Activated CD8-positive, alpha-beta memory T cell treated with anti-CD3 and anti-CD28 coated beads for 24 hours (primary cell): ENCODE measurements around the gene SNED1.

ENCODE experiments used
- DNase-seq: peaks from one replicate; pipeline ENCODE4 v3.0.0-alpha.2; 2020

Gene SNED1

GRCh38 chr2:241030883-241031282 is 32.5 kb downstream of the SNED1 start:
- DNase-seq, result no peak

- no peak for DNase-seq
These were observed 33.2 kb downstream of the SNED1 start for GRCh38 chr2:241031436-241032165.

DNA sequence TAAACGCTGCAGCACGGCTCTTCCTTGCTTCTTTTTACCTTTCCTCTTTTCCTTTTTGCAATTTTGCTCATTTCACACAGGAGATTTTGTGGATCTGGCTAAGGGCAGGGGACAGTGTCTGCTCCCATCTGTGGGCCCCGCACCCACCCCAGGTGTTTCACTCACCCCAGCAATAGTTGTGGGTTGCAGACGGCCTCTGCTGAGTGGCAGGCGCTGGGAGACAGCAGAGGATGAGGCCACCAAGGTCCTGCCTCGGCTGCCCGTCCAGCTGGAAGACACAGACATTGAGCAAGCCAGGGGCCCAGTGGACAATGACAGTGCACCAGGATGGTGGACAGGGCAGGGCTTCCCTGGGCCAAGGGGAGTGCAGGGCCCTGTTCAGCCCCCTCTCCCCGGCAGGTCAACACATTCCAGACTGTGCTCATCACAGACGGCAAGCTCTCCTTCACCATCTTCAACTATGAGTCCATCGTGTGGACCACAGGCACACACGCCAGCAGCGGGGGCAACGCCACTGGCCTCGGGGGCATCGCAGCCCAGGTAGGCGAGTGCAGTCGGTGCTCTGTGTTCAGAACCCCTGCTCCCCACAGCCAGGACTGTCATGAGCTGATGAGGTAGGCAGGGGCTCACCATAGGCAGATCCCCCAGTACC is 35.0 kb downstream of the SNED1 start:
- DNase-seq, result no peak

DNA sequence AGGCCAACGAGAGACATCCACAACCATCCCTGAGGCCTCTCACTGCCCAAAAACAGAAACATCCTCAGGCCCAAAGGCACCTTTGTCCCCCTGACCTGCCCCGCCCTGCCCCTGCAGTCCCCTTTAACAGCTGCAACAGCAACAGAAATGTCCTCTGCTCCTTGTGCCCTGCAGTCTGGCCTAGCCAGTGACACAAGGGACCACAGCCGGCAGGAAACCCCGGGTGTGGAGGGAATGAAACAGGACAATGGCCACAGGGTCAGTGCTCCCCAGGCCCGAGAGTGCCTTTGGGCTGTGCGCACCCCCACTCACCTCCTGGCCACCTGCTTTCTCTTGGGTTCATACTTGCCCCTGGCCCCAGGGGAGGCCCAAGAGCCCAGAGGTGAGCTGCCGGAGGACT is 35.6 kb downstream of the SNED1 start:
- DNase-seq, result no peak

- DNase-seq, result no peak
These were observed 36.2 kb downstream of the SNED1 start for GRCh38 chr2:241034490-241035141.

- DNase-seq, result no peak
These were observed 36.9 kb downstream of the SNED1 start for GRCh38 chr2:241035142-241035817.

- no peak for DNase-seq
These were observed 37.5 kb downstream of the SNED1 start for GRCh38 chr2:241035818-241036396.

DNA sequence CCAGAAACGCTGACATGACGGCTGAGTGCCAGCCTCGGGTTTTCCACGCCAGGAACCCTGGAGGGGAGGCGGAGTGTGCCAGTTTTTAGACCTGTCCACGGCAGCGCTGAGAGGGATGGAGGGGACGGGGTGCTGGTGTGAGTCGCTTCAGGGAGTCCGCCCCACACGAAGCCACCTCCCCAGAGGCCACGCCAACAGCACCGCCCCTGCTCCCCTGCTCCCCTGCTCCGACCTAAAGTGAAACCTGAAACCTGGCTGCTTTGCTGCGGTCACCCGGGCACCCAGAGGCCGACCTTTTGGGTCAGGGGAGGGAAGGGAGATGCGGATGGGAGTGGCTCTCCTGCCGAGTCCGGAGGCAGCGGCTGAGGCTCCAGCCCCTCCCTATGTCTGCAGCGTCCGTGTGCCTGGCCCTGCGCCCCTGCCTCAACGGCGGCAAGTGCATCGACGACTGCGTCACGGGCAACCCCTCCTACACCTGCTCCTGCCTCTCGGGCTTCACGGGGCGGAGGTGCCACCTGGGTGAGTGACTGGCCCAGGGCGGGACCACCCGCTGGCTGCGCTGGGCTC is 38.1 kb downstream of the SNED1 start:
- DNase-seq, result peak; percentile 79

DNA sequence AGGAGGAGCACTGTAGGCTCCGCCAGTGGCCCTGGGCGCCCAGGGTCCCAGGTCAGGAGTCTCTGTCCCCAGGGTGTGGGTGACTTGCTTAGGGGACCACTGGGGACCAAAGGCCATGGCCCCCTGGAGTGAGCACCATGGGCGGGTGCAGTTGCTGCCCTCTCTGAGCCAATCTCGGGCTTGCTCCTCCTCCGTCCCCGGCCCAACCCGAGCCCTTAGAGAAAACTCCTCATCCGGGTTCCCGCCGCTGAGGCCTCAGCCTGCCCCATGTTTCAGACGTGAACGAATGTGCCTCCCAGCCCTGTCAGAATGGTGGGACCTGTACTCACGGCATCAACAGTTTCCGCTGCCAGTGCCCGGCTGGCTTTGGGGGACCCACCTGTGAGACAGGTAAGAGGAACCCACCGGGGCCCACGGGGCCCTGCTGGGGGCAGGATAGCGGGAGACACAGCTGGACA is 38.6 kb downstream of the SNED1 start:
- peak; percentile 71 for DNase-seq

- no peak for DNase-seq
These were observed 39.1 kb downstream of the SNED1 start for GRCh38 chr2:241037498-241037897.

GRCh38 chr2:241038374-241039180 is 40.2 kb downstream of the SNED1 start:
- no peak for DNase-seq

- DNase-seq, result no peak
These were observed 41.0 kb downstream of the SNED1 start for GRCh38 chr2:241039416-241039815.

GRCh38 chr2:241040081-241040803 is 41.8 kb downstream of the SNED1 start:
- no peak for DNase-seq

GRCh38 chr2:241041589-241042158 is 43.3 kb downstream of the SNED1 start:
- no peak for DNase-seq

GRCh38 chr2:241043581-241043980 is 45.2 kb downstream of the SNED1 start:
- DNase-seq, result no peak

DNA sequence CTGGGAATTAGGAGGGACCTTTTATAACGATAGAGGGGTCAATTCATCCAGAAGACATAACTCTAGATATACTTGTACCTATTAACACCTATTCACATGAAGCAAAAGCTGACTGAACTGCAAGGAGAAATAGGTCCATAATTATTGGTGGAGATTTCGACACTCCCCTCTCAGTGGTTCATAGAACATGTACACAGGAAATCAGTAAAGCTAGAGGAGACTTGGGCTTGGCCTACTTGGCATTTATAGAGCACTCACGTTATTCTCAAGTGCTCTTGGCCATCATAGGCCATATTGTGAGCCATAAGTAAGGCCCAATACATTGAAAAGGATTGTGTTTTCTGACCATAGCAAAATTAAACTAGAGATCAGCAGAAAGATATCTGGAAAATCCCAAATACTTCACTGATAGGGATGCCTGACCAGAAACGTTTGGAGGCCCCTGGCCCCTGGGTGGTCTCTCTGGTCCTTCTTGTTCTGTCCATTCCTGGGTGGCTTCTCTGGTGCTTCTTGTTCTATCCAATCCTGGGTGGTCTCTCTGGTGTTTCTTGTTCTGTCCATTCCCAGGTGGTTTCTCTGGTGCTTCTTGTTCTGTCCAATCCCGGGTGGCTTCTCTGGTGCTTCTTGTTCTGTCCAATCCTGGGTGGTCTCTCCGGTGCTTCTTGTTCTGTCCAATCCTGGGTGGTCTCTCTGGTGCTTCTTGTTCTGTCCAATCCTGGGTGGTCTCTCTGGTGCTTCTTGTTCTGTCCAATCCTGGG is 49.0 kb downstream of the SNED1 start:
- DNase-seq, result no peak

GRCh38 chr2:241048149-241048948 is 49.9 kb downstream of the SNED1 start:
- DNase-seq, result no peak

DNA sequence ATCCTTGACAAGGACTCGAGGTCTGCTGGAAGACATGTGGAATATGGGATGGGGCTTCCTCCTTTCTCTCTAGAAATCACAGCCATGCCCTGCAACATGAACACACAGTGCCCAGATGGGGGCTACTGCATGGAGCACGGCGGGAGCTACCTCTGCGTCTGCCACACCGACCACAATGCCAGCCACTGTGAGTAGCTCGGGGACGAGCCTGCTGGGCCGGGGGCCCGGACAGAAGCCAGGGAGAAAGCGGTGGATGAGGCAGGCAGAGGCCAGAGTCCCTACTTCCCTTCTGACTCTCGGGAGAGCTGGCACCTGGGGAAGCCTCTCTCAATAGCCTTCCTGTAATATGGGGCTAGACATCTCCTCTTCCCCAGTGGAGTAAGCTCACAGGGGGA is 50.5 kb downstream of the SNED1 start:
- DNase-seq, result no peak
